IPS DF 4.7 (cell line): ENCODE measurements around the gene COL23A1.

Experiments used
- DNase-seq: peaks from one replicate; pipeline ENCODE4 v3.0.0-alpha.2; 2013; ENCODE audit warnings: low spot score; ENCODE audit errors: extremely low read depth

COL23A1 gene

GRCh38 chr5:178437386-178438075 is 152.7 kb downstream of the COL23A1 start:
- DNase-seq, result no peak

GRCh38 chr5:178436326-178436940 is 153.8 kb downstream of the COL23A1 start:
- no peak for DNase-seq

- no peak for DNase-seq
These were observed 154.6 kb downstream of the COL23A1 start for GRCh38 chr5:178435321-178436238.

GRCh38 chr5:178434851-178435250 is 155.3 kb downstream of the COL23A1 start:
- no peak for DNase-seq

- no peak for DNase-seq
These were observed 156.0 kb downstream of the COL23A1 start for GRCh38 chr5:178434016-178434761.

- no peak for DNase-seq
These were observed 156.9 kb downstream of the COL23A1 start for GRCh38 chr5:178433273-178433775.

GRCh38 chr5:178432421-178433272 is 157.5 kb downstream of the COL23A1 start:
- no peak for DNase-seq

GRCh38 chr5:178431782-178432165 is 158.4 kb downstream of the COL23A1 start:
- no peak for DNase-seq

- no peak for DNase-seq
These were observed 159.0 kb downstream of the COL23A1 start for GRCh38 chr5:178431063-178431781.

- DNase-seq, result no peak
These were observed 159.8 kb downstream of the COL23A1 start for GRCh38 chr5:178430186-178431062.

- DNase-seq, result no peak
These were observed 160.6 kb downstream of the COL23A1 start for GRCh38 chr5:178429491-178430185.

GRCh38 chr5:178429156-178429468 is 161.1 kb downstream of the COL23A1 start:
- no peak for DNase-seq

GRCh38 chr5:178428341-178429155 is 161.6 kb downstream of the COL23A1 start:
- no peak for DNase-seq

- no peak for DNase-seq
These were observed 162.5 kb downstream of the COL23A1 start for GRCh38 chr5:178427576-178428197.

GRCh38 chr5:178426326-178427130 is 163.7 kb downstream of the COL23A1 start:
- DNase-seq, result no peak

- no peak for DNase-seq
These were observed 164.5 kb downstream of the COL23A1 start for GRCh38 chr5:178425621-178426068.
